GM23248 (cell line): ENCODE data around the gene IFI16. TPM values are rescaled to one million over a fixed set of nuclear protein-coding genes. Genes with fewer than 3 reads are reported as not detected.

Experiments used
- DNase-seq: peaks from one replicate; pipeline ENCODE4 v3.0.0-alpha.2; 2015
- H2AFZ ChIP-seq: fragments of 200-600 bp; sonication (generic); 2 replicates; pipeline ENCODE4 v1.6.1; 2016; ENCODE audit warnings: antibody characterized with exemption
- H3F3A ChIP-seq: fragments of 200-600 bp; sonication (generic); 2 replicates; pipeline ENCODE4 v1.6.1; 2016; ENCODE audit warnings: mild to moderate bottlenecking, antibody characterized with exemption, mixed run types; ENCODE audit not compliant: insufficient read depth
- H3K27ac ChIP-seq: fragments of 200-600 bp; sonication (generic); 2 replicates; pipeline ENCODE4 v1.5.1; 2016; ENCODE audit warnings: mild to moderate bottlenecking
- H3K27me3 ChIP-seq: fragments of 200-600 bp; sonication (generic); replicated peaks from 2 replicates; pipeline ENCODE4 v1.6.1; 2016; ENCODE audit warnings: mild to moderate bottlenecking; ENCODE audit not compliant: insufficient read depth
- H3K36me3 ChIP-seq: fragments of 200-600 bp; sonication (generic); 2 replicates; pipeline ENCODE4 v1.6.1; 2016; ENCODE audit warnings: low read depth, mild to moderate bottlenecking
- H3K4me1 ChIP-seq: fragments of 200-600 bp; sonication (generic); 2 replicates; pipeline ENCODE4 v1.6.1; 2016; ENCODE audit warnings: mild to moderate bottlenecking; ENCODE audit not compliant: insufficient read depth
- H3K4me2 ChIP-seq: fragments of 200-600 bp; sonication (generic); one replicate; pipeline ENCODE4 v1.6.1; 2016; ENCODE audit warnings: mild to moderate bottlenecking; ENCODE audit not compliant: unreplicated experiment
- H3K4me3 ChIP-seq: fragments of 200-600 bp; sonication (generic); 2 replicates; pipeline ENCODE4 v1.5.1; 2016; ENCODE audit warnings: mild to moderate bottlenecking
- H3K79me2 ChIP-seq: fragments of 200-600 bp; sonication (generic); 2 replicates; pipeline ENCODE4 v1.6.1; 2016; ENCODE audit warnings: mild to moderate bottlenecking; ENCODE audit not compliant: insufficient read depth
- H3K9ac ChIP-seq: fragments of 200-600 bp; sonication (generic); 2 replicates; pipeline ENCODE4 v1.6.1; 2016; ENCODE audit warnings: mild to moderate bottlenecking
- H3K9me2 ChIP-seq: fragments of 200-600 bp; sonication (generic); 2 replicates; pipeline ENCODE4 v1.6.1; 2016; ENCODE audit warnings: mixed run types, mild to moderate bottlenecking, moderate library complexity; ENCODE audit not compliant: insufficient read depth
- H3K9me3 ChIP-seq: fragments of 200-600 bp; sonication (generic); one replicate; pipeline ENCODE4 v1.6.1; 2017; ENCODE audit warnings: low read depth
- H4K20me1 ChIP-seq: fragments of 200-600 bp; sonication (generic); 2 replicates; pipeline ENCODE4 v1.6.0; 2016; ENCODE audit not compliant: insufficient read depth
- EZH2 ChIP-seq: fragments of 200-600 bp; sonication (generic); IDR thresholded peaks from 2 replicates; pipeline ENCODE4 v1.6.1; 2018; ENCODE audit warnings: antibody characterized with exemption, mild to moderate bottlenecking; ENCODE audit not compliant: insufficient read depth, poor library complexity, severe bottlenecking
- EZH2phosphoT487 ChIP-seq: fragments of 200-600 bp; sonication (generic); IDR thresholded peaks from 2 replicates; pipeline ENCODE4 v1.6.1; 2018; ENCODE audit warnings: antibody characterized with exemption, moderate library complexity, mild to moderate bottlenecking, low read depth; ENCODE audit not compliant: insufficient read depth
- WGBS, 2 experiments: methylation state at CpG; one replicate each; pipeline ENCODE4 v1.1.6; 2015 to 2017; ENCODE audit warnings: low lambda C conversion rate in 2 of 2, low coverage in 1 of 2; ENCODE audit errors: missing lambda C conversion rate in 2 of 2; 5-methylcytosine and 5-hydroxymethylcytosine counted together
- in situ Hi-C: fragments of 300-500 bp; cut with MboI; formaldehyde crosslinking; loops from 2 replicates; pipeline ENCODE4 v1.15.0; 2020
- polyA plus RNA-seq: library from polyadenylated mRNA; unstranded; fragments of >200 nt; fragmentation: Nextera tagmentation; extraction: Ambion mirVana; gene quantifications from 2 replicates; pipeline ENCODE4 v1.2.1, GENCODE V29; 2016
- total RNA-seq: library from RNA; depleted of rRNA; stranded (reverse); fragments of >200 nt; shearing (Covaris generic); gene quantifications from 2 replicates; pipeline ENCODE4 v1.2.3, GENCODE V29; 2014

IFI16 gene
- total and polyA plus RNA-seq, 2 experiments from 2014 or later, result 36.4 to 88.9 TPM

DNA sequence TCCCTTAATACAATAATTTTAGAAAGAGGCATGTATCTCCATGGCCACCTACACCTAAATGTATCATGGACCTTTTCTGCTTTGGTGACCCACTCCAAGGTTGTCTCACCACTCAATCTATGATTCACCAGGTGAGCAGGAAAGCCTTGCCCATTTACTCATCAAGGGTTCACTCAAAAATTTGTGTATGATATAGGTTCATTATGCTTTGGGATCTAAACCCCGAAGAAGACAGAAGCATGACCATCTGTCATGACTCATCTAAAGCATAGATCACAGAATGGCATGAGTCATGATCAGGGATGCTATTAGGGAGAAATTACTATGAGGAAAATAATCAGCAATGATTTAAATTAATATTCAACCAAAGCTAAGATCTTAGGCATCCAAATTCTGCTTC, 39.9 kb upstream of the IFI16 start:
- no peaks in the 10 kb centered on the region for H4K20me1 ChIP-seq
- no peak overlapping the region for H3K27ac ChIP-seq
- H3K27me3 ChIP-seq, result peaks cover 4% of the 10 kb centered on the region
- peak; percentile 19 for DNase-seq
- H3K36me3 ChIP-seq, result no peaks in the 10 kb centered on the region
- no peaks in the 10 kb centered on the region for H3F3A ChIP-seq
- H3K9me2 ChIP-seq, result no peaks in the 10 kb centered on the region
- H3K9me3 ChIP-seq, result no peaks in the 10 kb centered on the region
- 44 to 47% methylated on average over 1 of the region's 1 CpG for WGBS, 2 experiments
- H3K4me2 ChIP-seq, result no peak overlapping the region
- in situ Hi-C loops, result no loop called here
- no peak overlapping the region for H3K9ac ChIP-seq
- H3K79me2 ChIP-seq, result no peaks in the 10 kb centered on the region
- no peak overlapping the region for H2AFZ ChIP-seq
- no peak overlapping the region for H3K4me3 ChIP-seq
- TF ChIP-seq EZH2phosphoT487 (no peak), EZH2 (no peak)
- no peaks in the 10 kb centered on the region for H3K4me1 ChIP-seq

GRCh38 chr1:158972841-158973240, 36.9 kb upstream of the IFI16 start:
- H3K4me1 ChIP-seq, result no peaks in the 10 kb centered on the region
- H3K9ac ChIP-seq, result no peak overlapping the region
- no peaks in the 10 kb centered on the region for H3K9me3 ChIP-seq
- no peak for DNase-seq
- H3K36me3 ChIP-seq, result no peaks in the 10 kb centered on the region
- in situ Hi-C loops, result no loop called here
- H3F3A ChIP-seq, result no peaks in the 10 kb centered on the region
- no peak overlapping the region for H2AFZ ChIP-seq
- H3K4me3 ChIP-seq, result no peak overlapping the region
- TF ChIP-seq EZH2 (no peak), EZH2phosphoT487 (no peak)
- no peaks in the 10 kb centered on the region for H3K9me2 ChIP-seq
- H3K27me3 ChIP-seq, result peaks cover 7% of the 10 kb centered on the region
- H3K27ac ChIP-seq, result no peak overlapping the region
- no peak overlapping the region for H3K4me2 ChIP-seq
- no peaks in the 10 kb centered on the region for H4K20me1 ChIP-seq
- no peaks in the 10 kb centered on the region for H3K79me2 ChIP-seq

DNA sequence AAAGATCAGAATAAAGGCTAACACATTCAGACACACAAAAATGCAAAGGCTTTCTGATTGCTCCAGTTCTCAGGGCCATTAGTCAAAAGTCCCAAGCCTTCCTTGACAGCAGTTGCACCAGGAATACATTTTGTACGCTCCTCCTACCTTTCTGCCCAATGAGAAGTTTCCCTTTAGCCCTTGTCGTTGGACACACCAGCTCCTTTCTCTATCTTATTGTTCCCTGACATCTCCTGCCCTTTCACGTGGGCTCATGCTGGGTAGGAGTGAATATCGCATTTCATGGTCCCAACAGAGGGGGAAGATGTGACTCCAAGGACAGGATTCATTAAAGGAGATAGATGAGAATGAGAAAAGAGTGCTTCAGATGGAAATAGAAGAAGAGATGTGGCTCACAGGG, 33.5 kb upstream of the IFI16 start:
- DNase-seq, result no peak
- H3K27me3 ChIP-seq, result peaks cover 7% of the 10 kb centered on the region
- 6 to 10% methylated on average over 4 of the region's 4 CpGs for WGBS, 2 experiments

DNA sequence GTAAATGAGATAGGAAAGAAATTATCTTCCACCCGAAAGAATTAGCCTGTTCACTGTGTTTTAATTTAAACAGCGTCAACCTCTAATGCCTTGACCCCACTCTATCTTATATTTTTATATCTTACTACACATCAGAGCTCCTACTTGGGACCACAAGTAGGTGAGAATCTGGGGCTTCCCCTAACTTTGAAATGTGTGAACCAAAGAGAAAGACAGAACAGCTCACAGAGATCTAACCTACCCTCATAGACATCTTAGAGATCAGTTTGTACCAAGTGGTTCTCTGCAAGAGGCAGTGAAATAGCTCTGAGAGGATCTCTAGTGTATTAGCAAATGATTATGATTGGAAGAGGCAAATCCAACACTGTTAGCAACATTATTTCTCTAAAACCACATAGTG, 31.0 kb upstream of the IFI16 start:
- DNase-seq, result no peak
- Histone ChIP-seq H3K9ac (no peak overlapping the region), H3K4me3 (no peak overlapping the region), H2AFZ (no peak overlapping the region), H3K27me3 (peaks cover 7% of the 10 kb centered on the region), H3K4me1 (no peaks in the 10 kb centered on the region), H3K79me2 (no peaks in the 10 kb centered on the region), H3K9me2 (no peaks in the 10 kb centered on the region), H3K9me3 (no peaks in the 10 kb centered on the region), H4K20me1 (no peaks in the 10 kb centered on the region), H3K4me2 (no peak overlapping the region), H3K36me3 (no peaks in the 10 kb centered on the region), H3K27ac (no peak overlapping the region), H3F3A (no peaks in the 10 kb centered on the region)
- TF ChIP-seq EZH2phosphoT487 (no peak), EZH2 (no peak)
- in situ Hi-C loops, result loop anchor here (25.0 kb wide), 1 partner anchor 766 kb away; no protein-coding TSS in a partner anchor
- WGBS, 2 experiments, result 27 to 36% methylated on average over 2 of the region's 2 CpGs

More for the DNA sequence above, 33.5 kb upstream of the IFI16 start:
- in situ Hi-C loops, result loop anchor here (25.0 kb wide), 1 partner anchor 764 kb away; no protein-coding TSS in a partner anchor
- no peaks in the 10 kb centered on the region for H3K36me3 ChIP-seq
- H3K27ac ChIP-seq, result no peak overlapping the region
- no peak overlapping the region for H2AFZ ChIP-seq
- no peak overlapping the region for H3K9ac ChIP-seq
- no peak overlapping the region for H3K4me3 ChIP-seq
- no peaks in the 10 kb centered on the region for H3F3A ChIP-seq
- H3K9me2 ChIP-seq, result no peaks in the 10 kb centered on the region
- H3K79me2 ChIP-seq, result no peaks in the 10 kb centered on the region
- H3K9me3 ChIP-seq, result no peaks in the 10 kb centered on the region
- no peaks in the 10 kb centered on the region for H4K20me1 ChIP-seq
- H3K4me1 ChIP-seq, result no peaks in the 10 kb centered on the region
- TF ChIP-seq EZH2 (no peak), EZH2phosphoT487 (no peak)
- H3K4me2 ChIP-seq, result no peak overlapping the region

GRCh38 chr1:158979229-158979628, 30.5 kb upstream of the IFI16 start:
- Histone ChIP-seq H3K4me2 (no peak overlapping the region), H3K9ac (no peak overlapping the region), H3K79me2 (no peaks in the 10 kb centered on the region), H3F3A (no peaks in the 10 kb centered on the region), H2AFZ (no peak overlapping the region), H3K36me3 (no peaks in the 10 kb centered on the region), H3K27me3 (peaks cover 7% of the 10 kb centered on the region), H3K9me2 (no peaks in the 10 kb centered on the region), H4K20me1 (no peaks in the 10 kb centered on the region), H3K27ac (no peak overlapping the region), H3K9me3 (no peaks in the 10 kb centered on the region), H3K4me1 (no peaks in the 10 kb centered on the region), H3K4me3 (no peak overlapping the region)
- in situ Hi-C loops, result loop anchor here (25.0 kb wide), 1 partner anchor 767 kb away; no protein-coding TSS in a partner anchor
- TF ChIP-seq EZH2phosphoT487 (no peak), EZH2 (no peak)
- WGBS, 2 experiments, result 0 to 5% methylated on average over 1 of the region's 1 CpG
- peak; percentile 5 for DNase-seq
